HepG2 (cell line): ENCODE results near the gene ANKS1B. TPM values are rescaled to one million over a fixed set of nuclear protein-coding genes. Genes with fewer than 3 reads are reported as not detected.

Experiments
- ATAC-seq: fragments of 200-7000 bp; cut with Tn5 transposase; 3 replicates; pipeline ENCODE4 v1.9.1; 2020; ENCODE audit warnings: mild to moderate bottlenecking, moderate library complexity
- BruUV-seq: library from RNA; stranded (reverse); fragments of 400-500 nt; replicated peaks from 2 replicates; lab custom pipeline; 2021; lab: Mats Ljungman, UMichigan
- CTCF ChIA-PET: fragments of 300-600 bp; formaldehyde crosslinking; extraction: SDS; loops from one replicate; lab custom pipeline; 2021; ENCODE audit warnings: low total read pairs, inconsistent platforms, low intra/inter-chr PET ratio; lab: Yijun Ruan, JAX
- POLR2A ChIA-PET: fragments of 350-600 bp; sonication (Branson Sonifier 250); formaldehyde crosslinking; loops from one replicate; lab custom pipeline; 2020; ENCODE audit warnings: antibody characterized with exemption, inconsistent platforms; lab: Yijun Ruan, JAX
- DNase-seq: peaks from one replicate; pipeline ENCODE4 v3.0.0-alpha.2; 2015; ENCODE audit warnings: low spot score
- FAIRE-seq: peaks from 3 replicates; lab custom pipeline; 2011; peaks lifted over from hg19 to GRCh38; lab: Jason Lieb, UNC
- H2AFZ ChIP-seq: one replicate; pipeline ENCODE4 v1.6.1; 2011; ENCODE audit warnings: low read length, inconsistent platforms
- H3K27ac ChIP-seq: fragments of 300-600 bp; 3 replicates; pipeline ENCODE4 v1.8.0; 2011; ENCODE audit warnings: mixed run types, mild to moderate bottlenecking, mixed read lengths, low read length, inconsistent platforms; ENCODE audit not compliant: insufficient read depth; ENCODE audit errors: extremely low read length
- H3K27me3 ChIP-seq, 2 experiments: fragments of 200-600 bp in 1 of 2; 2 replicates in 1 of 2; 3 replicates in 1 of 2; pipeline versions ENCODE4 v1.6.0 to v1.8.0; 2011; ENCODE audit warnings: low read length in 2 of 2, mild to moderate bottlenecking in 2 of 2, moderate library complexity in 2 of 2, inconsistent platforms in 1 of 2; ENCODE audit not compliant: insufficient read depth in 2 of 2, control insufficient read depth in 1 of 2
- H3K36me3 ChIP-seq, 2 experiments: fragments of 200-600 bp in 1 of 2; replicated peaks in 1 of 2; 2 replicates in 1 of 2; 3 replicates in 1 of 2; pipeline versions ENCODE4 v1.5.1 to v1.8.0; 2011; ENCODE audit warnings: low read length in 2 of 2, inconsistent platforms in 1 of 2; ENCODE audit not compliant: insufficient read depth in 2 of 2, control insufficient read depth in 1 of 2
- H3K4me1 ChIP-seq: 2 replicates; pipeline ENCODE4 v1.5.1; 2012; ENCODE audit warnings: low read length, inconsistent platforms; ENCODE audit not compliant: insufficient read depth
- H3K4me2 ChIP-seq: 2 replicates; pipeline ENCODE4 v1.6.0; 2011; ENCODE audit warnings: low read depth, low read length, inconsistent platforms
- H3K4me3 ChIP-seq, 3 experiments: fragments of 200-600 bp in 1 of 3; sonication (generic), shearing (Covaris generic) in 1 of 3; replicated peaks in 1 of 3; 2 replicates each; pipeline ENCODE4 v1.5.1; 2011 to 2016; ENCODE audit warnings: low read length in 3 of 3, inconsistent platforms in 2 of 3, low read depth in 2 of 3, mild to moderate bottlenecking in 2 of 3, control low read depth in 1 of 3, mixed read lengths in 1 of 3; ENCODE audit not compliant: insufficient read depth in 1 of 3
- H3K79me2 ChIP-seq: one replicate; pipeline ENCODE4 v1.6.1; 2011; ENCODE audit warnings: low read length, inconsistent platforms; ENCODE audit not compliant: insufficient read depth
- H3K9ac ChIP-seq: 2 replicates; pipeline ENCODE4 v1.6.0; 2011; ENCODE audit warnings: mild to moderate bottlenecking, low read depth, low read length, inconsistent platforms; ENCODE audit not compliant: insufficient read depth
- H3K9me3 ChIP-seq: 2 replicates; pipeline ENCODE4 v1.5.1; 2012; ENCODE audit warnings: mild to moderate bottlenecking, low read length
- H4K20me1 ChIP-seq: 2 replicates; pipeline ENCODE4 v1.6.0; 2011; ENCODE audit warnings: inconsistent platforms, mild to moderate bottlenecking, low read length, moderate library complexity; ENCODE audit not compliant: insufficient read depth
- AHR ChIP-seq: IDR thresholded peaks from 2 replicates; pipeline ENCODE4 v1.6.1; 2018; ENCODE audit warnings: missing genetic modification reagents, missing compliant biosample characterization
- CREM ChIP-seq, 2 experiments: sonication (generic) in 1 of 2; formaldehyde crosslinking in 1 of 2; IDR thresholded peaks; 2 replicates each; pipeline versions ENCODE4 v1.4.0 to v1.6.1; 2016 to 2020; ENCODE audit warnings: antibody characterized with exemption in 1 of 2, mild to moderate bottlenecking in 1 of 2, missing genetic modification reagents in 1 of 2
- HIVEP1 ChIP-seq: sonication (generic); formaldehyde crosslinking; IDR thresholded peaks from 2 replicates; pipeline ENCODE4 v1.4.0; 2020; ENCODE audit warnings: mild to moderate bottlenecking, missing genetic modification reagents
- HMGA1 ChIP-seq: sonication (generic); formaldehyde crosslinking; conservative IDR thresholded peaks from 2 replicates; pipeline ENCODE4 v1.4.0; 2020; ENCODE audit warnings: missing genetic modification reagents
- JUND ChIP-seq: sonication (generic); formaldehyde crosslinking; IDR thresholded peaks from 2 replicates; pipeline ENCODE4 v1.8.0; 2022; ENCODE audit warnings: mild to moderate bottlenecking, missing genetic modification reagents
- SIX4 ChIP-seq: sonication (generic); formaldehyde crosslinking; IDR thresholded peaks from 2 replicates; pipeline ENCODE4 v1.4.0; 2020; ENCODE audit warnings: missing genetic modification reagents
- ZMAT3 ChIP-seq: sonication (generic); formaldehyde crosslinking; conservative IDR thresholded peaks from 2 replicates; pipeline ENCODE4 v1.7.0; 2021; ENCODE audit warnings: missing genetic modification reagents
- ZNF432 ChIP-seq: sonication (generic); formaldehyde crosslinking; IDR thresholded peaks from 2 replicates; pipeline ENCODE4 v1.5.0; 2020; ENCODE audit warnings: missing genetic modification reagents, mild to moderate bottlenecking, borderline replicate concordance
- WGBS: methylation state at CpG from one replicate; pipeline ENCODE4 v1.1.6; 2017; ENCODE audit warnings: low lambda C conversion rate; 5-methylcytosine and 5-hydroxymethylcytosine counted together
- in situ Hi-C: cut with HindIII; loops from 2 replicates; pipeline ENCODE4 v1.10.0; 2017; ENCODE audit warnings: low pct_unique_long_range_greater_than_20kb; ENCODE audit not compliant: extremely low pct_ligation_motif_present
- intact Hi-C: fragments of 100-400 bp; cut with micrococcal nuclease; formaldehyde crosslinking; loops from one replicate; pipeline ENCODE4 v1.10.0; 2022; ENCODE audit not compliant: unreplicated experiment
- polyA plus RNA-seq, 8 experiments: library from polyadenylated mRNA; depleted of rRNA in 3 of 8; stranded (reverse) in 7 of 8; unstranded in 1 of 8; fragments of >200 nt; fragmentation: Illumina TruSeq in 4 of 8; extraction: Trizol in 4 of 8; gene quantifications; 2 replicates each; pipeline versions ENCODE4 v1.2.1 to v1.2.3, GENCODE V29; 2011 to 2016; ENCODE audit warnings: low read depth in 4 of 8, missing spikeins in 1 of 8, mixed read lengths in 1 of 8; ENCODE audit not compliant: insufficient read depth in 1 of 8
- total RNA-seq, 5 experiments: library from RNA; depleted of rRNA; stranded (reverse); fragments of >200 nt; fragmentation: Illumina TruSeq; extraction: Trizol; gene quantifications; 2 replicates each; pipeline ENCODE4 v1.2.3, GENCODE V29; 2016; ENCODE audit warnings: low read depth in 1 of 5
- TF ChIP-seq, protein P1 (sequence below): sonication (generic); formaldehyde crosslinking; IDR thresholded peaks from 2 replicates; pipeline ENCODE4 v1.8.1; 2023; ENCODE audit warnings: mild to moderate bottlenecking, moderate library complexity, missing genetic modification reagents

Gene ANKS1B
- total and polyA plus RNA-seq, 2 of the 13 experiments (the other 11 are each of a cell fraction or from before 2014, with no cell fraction given): 0.15 TPM; not detected in 1

DNA sequence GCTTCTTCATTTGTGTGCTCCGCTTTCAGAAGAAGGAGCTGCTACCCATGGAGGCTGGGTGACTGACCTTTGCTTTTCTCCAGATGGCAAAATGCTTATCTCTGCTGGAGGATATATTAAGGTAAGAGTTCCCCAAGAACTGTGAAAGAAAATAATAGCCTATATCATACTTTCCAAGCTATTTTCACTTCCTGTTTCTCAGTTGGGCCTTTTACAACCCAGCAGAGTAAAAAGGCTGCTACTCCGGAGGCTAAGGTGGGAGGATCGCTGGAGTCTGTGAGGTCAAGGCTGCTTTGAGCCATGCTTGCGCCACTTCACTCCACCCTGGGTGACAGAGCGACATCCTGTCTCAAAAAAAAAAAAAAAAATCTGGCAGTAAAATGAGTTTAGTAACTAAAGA, 1257.5 kb downstream of the ANKS1B start:
- no peaks in the 10 kb centered on the region for H3K27me3 ChIP-seq
- no peak overlapping the region for H2AFZ ChIP-seq
- H3K36me3 ChIP-seq: peaks cover 16 to 49% of the 10 kb centered on the region in 2 experiments; a peak in 4 of 5 replicates
- ChIA-PET CTCF (no interaction called here), POLR2A (no interaction called here)
- no peak overlapping the region for H3K4me3 ChIP-seq
- H3K27ac ChIP-seq: no peak overlapping the region
- in situ Hi-C loops (no loop called here), intact Hi-C loops (loop anchor here (2.0 kb wide), 1 partner anchor 16 kb away; no protein-coding TSS in a partner anchor)
- no peaks in the 10 kb centered on the region for H3K9me3 ChIP-seq
- TF ChIP-seq ZNF432 (CRISPR knock-in tag) (no peak), HMGA1 (CRISPR knock-in tag) (no peak), HIVEP1 (CRISPR knock-in tag) (no peak), ZMAT3 (CRISPR knock-in tag) (no peak), AHR (CRISPR knock-in tag) (no peak), SIX4 (CRISPR knock-in tag) (no peak), CREM (IDR thresholded peaks at IDR 0.05) (no peak), CREM (CRISPR knock-in tag; IDR thresholded peaks at IDR 0.05) (no peak), JUND (CRISPR knock-in tag) (no peak)
- TF ChIP-seq, protein P1, sequence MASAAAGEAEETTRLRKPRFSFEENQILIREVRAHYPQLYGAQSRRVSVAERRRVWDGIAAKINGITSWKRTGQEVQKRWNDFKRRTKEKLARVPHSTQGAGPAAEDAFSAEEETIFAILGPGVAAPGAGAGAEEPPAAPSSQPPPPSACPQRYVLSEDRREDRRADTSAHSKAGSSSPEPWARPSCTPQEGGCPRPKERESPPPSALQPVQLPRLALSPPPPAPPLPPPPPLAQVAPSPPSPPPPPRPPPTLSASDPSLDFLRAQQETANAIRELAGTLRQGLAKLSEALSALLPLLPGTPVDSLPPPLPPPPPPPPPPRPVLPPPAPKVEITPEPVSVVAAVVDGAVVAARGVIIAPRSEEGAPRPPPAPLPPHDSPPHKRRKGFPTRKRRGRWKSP (CRISPR knock-in tag): no peak
- no peak for DNase-seq
- no peaks in the 10 kb centered on the region for H3K79me2 ChIP-seq
- BruUV-seq: no TSS peak
- H3K4me1 ChIP-seq: no peaks in the 10 kb centered on the region; the same call in 1 of the 2 replicates
- FAIRE-seq: no peak
- no peak overlapping the region for H3K9ac ChIP-seq
- no peak overlapping the region for H3K4me2 ChIP-seq
- no peak for ATAC-seq
- WGBS: 96% methylated on average over 5 of the region's 5 CpGs
- no peaks in the 10 kb centered on the region; the same call in 1 of the 2 replicates for H4K20me1 ChIP-seq
